MCF 10A (cell line): Measurements from ENCODE around the gene MTMR10. TPM values are rescaled to one million over a fixed set of nuclear protein-coding genes. Genes with fewer than 3 reads are reported as not detected.

Experiments used
- BruUV-seq: library from RNA; stranded (reverse); fragments of 400-500 nt; replicated peaks from 2 replicates; lab custom pipeline; 2021; lab: Mats Ljungman, UMichigan
- CTCF ChIA-PET: fragments of 300-600 bp; sonication (Branson Sonifier 250); formaldehyde crosslinking; extraction: SDS; loops from one replicate; lab custom pipeline; 2021; ENCODE audit warnings: antibody characterized with exemption, inconsistent platforms; lab: Yijun Ruan, JAX
- POLR2A ChIA-PET: fragments of 300-600, 350-650 bp; sonication (Branson Sonifier 250); formaldehyde crosslinking; extraction: SDS; loops from one replicate; lab custom pipeline; 2020; ENCODE audit warnings: antibody characterized with exemption, inconsistent platforms; lab: Yijun Ruan, JAX
- DNase-seq: peaks from one replicate; pipeline ENCODE4 v3.0.0-alpha.2; 2018; ENCODE audit not compliant: unreplicated experiment
- H3K27ac Mint-ChIP-seq: one replicate; pipeline ENCODE4 v1.8.0; 2022; ENCODE audit warnings: mild to moderate bottlenecking, low read depth, mixed read lengths; ENCODE audit not compliant: unreplicated experiment
- H3K27me3 Mint-ChIP-seq: one replicate; pipeline ENCODE4 v1.8.0; 2022; ENCODE audit warnings: mixed read lengths; ENCODE audit not compliant: insufficient read depth, unreplicated experiment
- H3K36me3 Mint-ChIP-seq: one replicate; pipeline ENCODE4 v1.8.0; 2022; ENCODE audit warnings: mild to moderate bottlenecking, moderate library complexity, mixed read lengths; ENCODE audit not compliant: insufficient read depth, unreplicated experiment
- H3K4me1 Mint-ChIP-seq: one replicate; pipeline ENCODE4 v1.8.0; 2022; ENCODE audit warnings: mixed read lengths; ENCODE audit not compliant: insufficient read depth, unreplicated experiment
- H3K4me3 Mint-ChIP-seq: one replicate; pipeline ENCODE4 v1.8.0; 2022; ENCODE audit warnings: mild to moderate bottlenecking, moderate library complexity, mixed read lengths; ENCODE audit not compliant: unreplicated experiment
- H3K9me3 Mint-ChIP-seq: one replicate; pipeline ENCODE4 v1.8.0; 2022; ENCODE audit warnings: mixed read lengths; ENCODE audit not compliant: unreplicated experiment
- CTCF ChIP-seq: fragments of 200-600 bp; IDR thresholded peaks from one replicate; pipeline ENCODE4 v1.8.0; 2022; ENCODE audit warnings: antibody characterized with exemption, mild to moderate bottlenecking; ENCODE audit not compliant: unreplicated experiment
- intact Hi-C: fragments of 100-400 bp; cut with micrococcal nuclease; formaldehyde crosslinking; loops from 2 replicates; pipeline ENCODE4 v1.14.1; 2022
- total RNA-seq: library from RNA; stranded (reverse); gene quantifications from 2 replicates; pipeline ENCODE4 v1.2.3, GENCODE V29; 2022

Gene MTMR10
- total RNA-seq, 1 experiment from 2014 or later, result 11.4 TPM

DNA sequence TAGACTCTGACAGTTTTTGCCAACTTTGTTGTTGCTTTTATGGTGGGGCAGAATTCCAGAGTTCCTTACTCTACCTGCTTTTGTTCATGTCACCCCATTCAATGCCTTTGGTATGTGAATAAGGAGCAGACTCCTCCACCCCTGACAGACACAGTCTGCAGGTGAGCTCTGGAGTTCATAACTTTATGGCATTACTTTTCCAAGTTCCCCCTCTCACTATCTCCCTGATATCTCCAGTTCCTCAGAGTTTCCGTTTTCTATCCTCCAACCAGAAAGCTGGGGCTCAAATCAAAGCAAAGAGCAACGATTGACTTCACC, 23.1 kb upstream of the MTMR10 start:
- no peak for DNase-seq
- ChIA-PET CTCF (interaction anchor here (0.7 to 1.0 kb wide), 2 partner anchors 85 to 476 kb away, joined by 3 to 4 read pairs; no protein-coding TSS in a partner anchor), POLR2A (interaction anchor here (0.6 to 1.8 kb wide), 8 partner anchors 9 to 878 kb away, joined by 3 to 9 read pairs (median 4); partner anchors contain the start of genes KLF13 and MTMR10)
- no peak overlapping the region for H3K27ac Mint-ChIP-seq
- no peak for TF ChIP-seq CTCF
- no peaks in the 10 kb centered on the region for H3K27me3 Mint-ChIP-seq
- no peak overlapping the region for H3K4me3 Mint-ChIP-seq
- H3K4me1 Mint-ChIP-seq, result no peaks in the 10 kb centered on the region
- H3K9me3 Mint-ChIP-seq, result peaks cover 12% of the 10 kb centered on the region
- no peaks in the 10 kb centered on the region for H3K36me3 Mint-ChIP-seq
- intact Hi-C loops, result no loop called here
- BruUV-seq, result no TSS peak

DNA sequence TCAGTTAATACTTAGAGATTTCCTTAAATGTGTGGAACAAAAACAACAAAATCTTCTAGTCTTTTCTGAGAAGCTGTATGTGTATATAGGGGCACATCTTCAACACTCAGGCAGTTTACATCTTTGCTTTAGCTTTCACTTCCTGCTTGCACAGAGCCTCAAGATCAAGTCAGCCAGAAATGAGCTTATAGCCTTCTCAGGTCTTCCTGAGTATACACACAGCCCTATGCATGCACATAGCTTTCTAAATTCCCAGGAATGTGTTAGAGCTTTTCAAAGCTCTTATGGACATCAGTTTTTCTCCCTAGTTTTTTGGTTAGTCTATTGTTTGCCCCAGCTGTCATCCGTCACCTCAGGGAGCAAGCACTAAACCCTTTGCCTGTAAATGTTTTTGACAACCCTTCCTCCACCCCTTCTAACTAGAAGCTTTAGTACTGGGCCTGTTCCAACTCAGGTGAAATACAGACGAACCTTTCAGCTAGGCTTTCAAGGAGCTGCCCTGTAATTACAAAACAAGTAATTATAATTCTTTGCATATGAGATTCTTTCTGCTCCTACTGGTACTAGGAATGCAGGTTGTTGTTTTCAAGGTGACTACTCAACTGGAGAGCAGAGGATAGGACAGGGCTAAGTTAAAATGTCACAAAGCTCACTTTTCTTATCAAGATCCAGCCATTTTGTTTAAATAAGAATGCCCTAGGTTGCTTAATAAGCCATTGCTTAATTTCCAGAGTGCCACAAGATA, 22.6 kb upstream of the MTMR10 start:
- intact Hi-C loops, result no loop called here
- H3K36me3 Mint-ChIP-seq, result no peaks in the 10 kb centered on the region
- no peak overlapping the region for H3K4me3 Mint-ChIP-seq
- no peaks in the 10 kb centered on the region for H3K27me3 Mint-ChIP-seq
- ChIA-PET CTCF (interaction anchor here (0.6 to 1.4 kb wide), 6 partner anchors 12 to 477 kb away, joined by 3 to 4 read pairs (median 3); no protein-coding TSS in a partner anchor), POLR2A (interaction anchor here (0.6 to 1.8 kb wide), 9 partner anchors 8 to 879 kb away, joined by 3 to 9 read pairs (median 4); partner anchors contain the start of genes KLF13 and MTMR10)
- BruUV-seq, result no TSS peak
- H3K4me1 Mint-ChIP-seq, result no peaks in the 10 kb centered on the region
- no peak for DNase-seq
- H3K9me3 Mint-ChIP-seq, result peaks cover 12% of the 10 kb centered on the region
- H3K27ac Mint-ChIP-seq, result no peak overlapping the region
- no peak for TF ChIP-seq CTCF

GRCh38 chr15:31012455-31012854, 21.0 kb upstream of the MTMR10 start:
- H3K9me3 Mint-ChIP-seq, result peaks cover 12% of the 10 kb centered on the region
- H3K27me3 Mint-ChIP-seq, result no peaks in the 10 kb centered on the region
- no peak overlapping the region for H3K4me3 Mint-ChIP-seq
- no peak overlapping the region for H3K27ac Mint-ChIP-seq
- TF ChIP-seq CTCF, result no peak
- H3K36me3 Mint-ChIP-seq, result no peaks in the 10 kb centered on the region
- POLR2A ChIA-PET, result interaction anchor here (0.9 kb wide), 2 partner anchors 11 to 109 kb away, joined by 3 to 4 read pairs; partner anchors contain the start of gene FAN1
- BruUV-seq, result no TSS peak
- CTCF ChIA-PET, result interaction anchor here (1.3 kb wide), 1 partner anchor 11 kb away, joined by 4 read pairs; no protein-coding TSS in a partner anchor
- no peak for DNase-seq
- intact Hi-C loops, result no loop called here
- H3K4me1 Mint-ChIP-seq, result no peaks in the 10 kb centered on the region

DNA sequence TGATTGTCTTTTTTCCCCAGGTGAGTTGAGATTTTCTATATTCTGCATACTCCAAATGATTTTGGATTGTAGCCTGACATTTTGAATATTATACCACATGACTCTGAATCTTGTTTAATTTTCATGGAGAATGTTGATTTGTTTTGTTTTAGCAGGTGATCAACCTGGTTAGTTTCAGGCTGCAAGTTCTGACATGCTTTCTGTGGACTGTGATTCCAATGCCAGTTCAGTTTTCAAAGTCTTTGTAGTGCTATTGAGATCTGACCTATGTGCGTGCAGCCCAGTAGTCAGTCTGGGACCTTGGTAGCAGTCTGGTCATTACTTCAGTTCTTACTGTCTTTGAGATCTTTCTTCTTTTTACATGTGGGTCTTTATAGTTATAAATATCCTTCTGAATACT, 18.6 kb upstream of the MTMR10 start:
- intact Hi-C loops, result no loop called here
- TF ChIP-seq CTCF, result no peak
- no TSS peak for BruUV-seq
- ChIA-PET POLR2A (interaction anchor here (1.4 kb wide), 1 partner anchor 48 kb away, joined by 3 read pairs; no protein-coding TSS in a partner anchor), CTCF (no interaction called here)
- no peak overlapping the region for H3K4me3 Mint-ChIP-seq
- DNase-seq, result no peak
- peaks cover 12% of the 10 kb centered on the region for H3K9me3 Mint-ChIP-seq
- H3K36me3 Mint-ChIP-seq, result no peaks in the 10 kb centered on the region
- H3K27ac Mint-ChIP-seq, result no peak overlapping the region
- H3K4me1 Mint-ChIP-seq, result no peaks in the 10 kb centered on the region
- H3K27me3 Mint-ChIP-seq, result no peaks in the 10 kb centered on the region
